C4-2B (cell line): ENCODE results near the gene STX12.
A peak's percentile ranks its signal among the peaks of the same experiment; 100 is the strongest.
"Not testable (repeated sequence)": the region's sequence is repeated elsewhere in the genome, so short reads cannot be mapped to it uniquely, and the experiment has no call there.

ENCODE experiments used
- H3K27ac ChIP-seq: fragments of 450-650 bp; 2 replicates; pipeline ENCODE4 v1.5.1; 2017
- CTCF ChIP-seq: fragments of 450-650 bp; conservative IDR thresholded peaks from 2 replicates; pipeline ENCODE4 v1.5.1; 2017; ENCODE audit warnings: mild to moderate bottlenecking
- ZFX ChIP-seq: fragments of 450-650 bp; IDR thresholded peaks from 2 replicates; pipeline ENCODE4 v1.6.1; 2017

The STX12 gene

DNA sequence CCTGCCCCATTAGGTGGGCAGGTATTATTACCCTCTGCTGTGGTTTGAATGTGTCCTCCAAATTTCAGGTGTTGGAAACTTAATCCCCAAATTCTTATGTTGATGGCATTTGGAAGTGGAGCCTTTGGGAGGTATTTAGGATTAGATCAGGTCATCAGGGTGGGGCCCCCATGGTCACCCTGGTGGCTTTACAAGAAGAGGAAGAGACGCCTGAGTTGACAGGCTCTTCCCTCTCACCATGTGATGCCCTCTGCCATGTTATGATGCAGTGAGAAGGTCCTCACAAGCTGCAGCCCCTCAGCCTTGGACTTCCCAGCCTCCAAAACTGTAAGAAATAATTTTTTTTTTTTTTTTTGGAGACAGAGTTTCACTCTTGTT is 90.5 kb downstream of the STX12 start:
- TF ChIP-seq CTCF (no peak), ZFX (no peak)
- no peak overlapping the region for H3K27ac ChIP-seq

DNA sequence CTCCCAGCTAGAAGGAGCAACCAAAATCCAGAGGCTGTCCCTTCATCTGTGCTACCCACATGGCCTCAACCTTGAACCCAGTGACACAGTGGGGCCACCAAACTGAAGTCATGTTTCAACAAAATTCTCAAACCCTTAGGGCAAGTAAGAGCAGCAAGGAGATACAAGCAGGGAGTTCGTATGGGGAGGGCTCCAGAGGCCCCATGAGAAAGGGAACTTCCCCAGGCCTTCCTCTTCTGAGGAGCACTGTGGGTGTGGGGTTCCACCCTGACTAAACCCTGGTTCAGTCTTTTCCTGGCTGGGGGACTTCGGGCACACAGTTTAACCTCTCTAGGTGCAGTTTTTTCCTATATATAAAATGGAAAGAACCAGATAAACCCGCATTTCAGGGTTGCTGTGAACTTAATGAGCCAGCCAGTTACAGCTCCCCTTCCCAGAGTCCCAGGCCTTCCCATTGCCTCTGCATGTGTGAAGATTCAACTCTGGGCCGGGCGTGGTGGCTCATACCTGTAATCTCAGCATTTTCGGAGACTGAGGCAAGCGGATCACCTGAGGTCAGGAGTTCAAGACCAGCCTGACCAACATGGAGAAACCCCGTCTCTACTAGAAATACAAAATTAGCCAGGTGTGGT is 91.4 kb downstream of the STX12 start:
- H3K27ac ChIP-seq, result 0 out of 2 replicates have a peak overlapping the region, but pooled peaks have one; percentile 9
- TF ChIP-seq ZFX, result no peak
- TF ChIP-seq CTCF, result no peak

- H3K27ac ChIP-seq, result no peak overlapping the region
- TF ChIP-seq CTCF, result no peak
- TF ChIP-seq ZFX, result no peak
Observed at GRCh38 chr1:27865821-27866220, 92.8 kb downstream of the STX12 start.

DNA sequence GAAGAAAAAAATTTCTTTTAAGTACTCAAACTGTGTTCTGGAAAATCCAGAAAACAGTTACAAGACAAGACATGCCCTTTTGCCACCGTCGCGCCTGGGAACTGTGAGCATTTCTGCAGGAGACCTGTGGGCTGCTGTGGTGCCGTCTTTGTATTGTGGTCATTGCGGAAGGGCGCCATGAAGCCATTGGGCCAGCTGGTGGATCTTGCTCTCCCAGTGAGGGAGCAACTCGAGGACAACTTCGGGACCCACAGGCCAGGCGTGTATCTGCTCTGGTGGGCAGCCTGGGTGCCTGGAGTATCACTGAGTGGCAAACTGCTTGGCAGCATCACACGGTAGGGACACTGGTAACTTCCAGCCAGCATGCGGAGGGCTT is 95.5 kb downstream of the STX12 start:
- TF ChIP-seq ZFX, result no peak
- TF ChIP-seq CTCF, result no peak
- no peak overlapping the region for H3K27ac ChIP-seq

DNA sequence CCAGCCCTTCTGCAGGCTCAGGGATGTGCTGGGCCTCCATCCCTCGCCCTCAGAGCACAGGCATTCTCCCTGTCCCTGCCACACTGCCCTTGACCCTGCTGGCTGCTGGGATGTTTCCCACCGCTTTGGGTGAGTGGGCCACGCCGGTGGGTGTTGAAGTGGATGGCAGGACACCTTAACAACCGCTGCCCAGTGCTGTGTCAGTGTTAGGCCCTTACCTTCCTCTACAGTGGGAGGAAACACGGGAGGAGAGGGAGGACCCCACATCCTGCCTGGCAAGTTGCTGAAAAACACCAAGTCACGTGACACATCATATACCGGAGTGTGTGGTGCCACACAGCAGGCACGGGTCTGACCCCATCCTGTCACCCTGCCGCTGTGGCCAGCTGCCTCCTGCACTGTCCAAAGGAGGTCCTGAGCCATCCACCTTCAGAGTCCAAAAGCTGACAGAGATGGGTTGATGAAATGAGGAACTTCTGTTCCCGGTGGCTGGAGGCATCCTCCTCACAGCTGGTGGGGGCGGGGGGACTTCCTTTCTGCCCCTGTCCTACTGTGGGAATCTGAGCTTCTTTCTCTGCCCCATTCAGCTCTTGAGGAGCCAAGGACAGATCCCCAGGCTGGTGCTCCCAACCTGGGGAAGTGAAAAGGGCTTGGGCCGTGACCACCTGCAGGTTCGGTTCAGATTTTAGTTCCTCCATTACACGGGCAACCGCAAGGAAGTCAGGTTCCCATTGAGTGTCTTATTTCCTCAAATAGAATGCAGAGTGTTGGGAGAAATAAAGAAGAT is 96.1 kb downstream of the STX12 start:
- H3K27ac ChIP-seq, result no peak overlapping the region
- TF ChIP-seq ZFX, result no peak
- TF ChIP-seq CTCF, result no peak

DNA sequence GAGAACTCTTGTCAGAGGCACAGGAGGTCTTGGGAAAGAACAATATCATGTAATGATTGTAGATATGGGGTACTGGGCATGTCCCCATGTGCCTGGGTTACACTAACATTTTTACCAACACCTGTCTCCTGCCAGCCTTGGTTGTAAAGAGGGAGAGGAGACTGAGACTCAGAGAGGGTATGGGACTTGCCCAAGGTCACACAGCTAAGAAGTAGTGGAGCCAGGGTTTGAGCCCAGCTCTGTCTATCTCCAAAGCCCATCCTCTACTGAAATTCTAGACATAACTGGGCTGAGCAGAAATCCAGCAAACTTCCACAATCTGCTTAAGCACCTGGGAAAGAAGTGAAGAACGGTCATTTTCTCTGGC is 96.7 kb downstream of the STX12 start:
- TF ChIP-seq CTCF (no peak), ZFX (no peak)
- no peak overlapping the region for H3K27ac ChIP-seq

DNA sequence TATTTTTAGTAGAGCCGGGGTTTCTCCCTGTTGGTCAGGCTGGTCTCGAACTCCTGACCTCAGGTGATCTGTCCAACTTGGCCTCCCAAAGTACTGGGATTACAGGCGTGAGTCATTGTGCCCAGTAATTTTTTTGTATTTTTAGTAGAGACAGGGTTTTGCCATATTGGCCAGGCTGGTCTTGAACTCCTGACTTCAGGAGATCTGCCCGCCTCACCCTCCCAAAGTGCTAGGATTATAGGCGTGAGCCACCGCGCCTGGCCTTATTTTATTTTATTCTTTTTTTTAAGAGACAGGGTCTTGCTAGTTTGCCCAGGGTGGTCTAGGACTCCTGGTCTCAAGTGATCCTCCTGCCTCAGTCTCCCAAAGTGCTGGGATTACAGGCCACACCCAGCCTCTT is 98.1 kb downstream of the STX12 start:
- H3K27ac ChIP-seq, result not testable (repeated sequence)
